KOPT-K1 (cell line): Measurements from ENCODE around the gene IQCB1.
"Not testable (repeated sequence)": the region's sequence is repeated elsewhere in the genome, so short reads cannot be mapped to it uniquely, and the experiment has no call there.

Experiments used
- H3K27ac ChIP-seq: fragments of 200-600 bp; sonication (generic); 2 replicates; pipeline ENCODE4 v1.5.1; 2016; ENCODE audit warnings: antibody characterized with exemption, mild to moderate bottlenecking, low read depth, low read length; ENCODE audit not compliant: poor library complexity, severe bottlenecking
- H3K36me3 ChIP-seq: fragments of 200-600 bp; sonication (generic); 2 replicates; pipeline ENCODE4 v1.5.1; 2017; ENCODE audit warnings: antibody characterized with exemption, mild to moderate bottlenecking, low read length, moderate library complexity; ENCODE audit not compliant: insufficient read depth
- H3K9me3 ChIP-seq: fragments of 200-600 bp; sonication (generic); 2 replicates; pipeline ENCODE4 v1.5.1; 2017; ENCODE audit warnings: antibody characterized with exemption, low read length, mild to moderate bottlenecking; ENCODE audit not compliant: insufficient read depth, poor library complexity, severe bottlenecking

The IQCB1 gene

DNA sequence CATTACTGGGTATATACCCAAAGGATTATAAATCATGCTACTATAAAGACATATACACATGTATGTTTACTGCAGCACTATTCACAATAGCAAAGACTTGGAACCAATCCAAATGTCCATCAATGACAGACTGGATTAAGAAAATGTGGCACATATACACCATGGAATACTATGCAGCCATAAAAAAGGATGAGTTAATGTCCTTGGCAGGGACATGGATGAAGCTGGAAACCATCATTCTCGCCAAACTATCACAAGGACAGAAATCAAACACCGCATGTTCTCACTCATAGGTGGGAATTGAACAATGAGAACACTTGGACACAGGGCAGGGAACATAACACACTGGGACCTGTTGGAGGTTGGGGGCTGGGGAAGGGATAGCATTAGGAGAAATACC, 91.8 kb downstream of the IQCB1 start:
- H3K9me3 ChIP-seq, H3K36me3 ChIP-seq, H3K27ac ChIP-seq: not testable (repeated sequence)

DNA sequence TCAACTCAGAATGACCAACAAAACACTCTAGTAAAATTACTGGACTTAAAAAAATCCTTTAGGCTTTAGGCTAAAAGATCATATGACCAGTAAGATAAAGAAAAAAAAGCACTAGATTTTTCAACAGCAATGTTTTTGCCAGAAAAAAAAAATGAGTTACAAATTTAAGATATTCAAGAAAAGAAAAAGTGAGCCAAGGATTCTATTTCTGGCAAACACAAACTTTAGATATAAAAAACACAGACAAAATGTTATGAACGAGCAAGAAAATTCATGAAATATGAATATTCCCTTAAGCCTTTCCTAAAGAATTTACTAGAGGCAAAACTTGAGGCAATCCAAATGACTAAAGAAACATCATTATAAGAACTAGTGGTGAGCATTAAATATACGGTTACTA, 94.0 kb downstream of the IQCB1 start:
- no peak overlapping the region for H3K27ac ChIP-seq

DNA sequence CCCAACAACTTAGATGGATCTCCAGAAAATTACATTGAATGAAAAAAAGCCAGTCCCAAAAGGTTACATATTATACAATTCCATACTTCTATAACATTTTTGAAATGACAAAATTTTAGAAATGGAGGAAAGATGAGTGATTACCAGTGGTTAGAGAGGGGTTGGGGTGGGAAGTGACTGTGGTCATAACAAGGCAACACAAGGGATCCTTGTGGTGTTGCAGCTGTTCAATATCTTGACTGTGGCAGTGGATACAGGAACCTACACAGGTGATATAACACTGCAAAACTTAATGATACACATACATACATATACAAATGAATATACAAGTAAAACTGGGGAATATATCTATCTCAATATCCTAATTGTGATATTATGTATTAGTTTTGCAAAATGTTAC, 95.0 kb downstream of the IQCB1 start:
- Histone ChIP-seq H3K36me3 (no peaks in the 10 kb centered on the region; the same call in 1 of the 2 replicates), H3K9me3 (no peaks in the 10 kb centered on the region), H3K27ac (no peak overlapping the region)

More for the DNA sequence above, 94.0 kb downstream of the IQCB1 start:
- H3K9me3 ChIP-seq = no peaks in the 10 kb centered on the region
- no peaks in the 10 kb centered on the region; the same call in 1 of the 2 replicates for H3K36me3 ChIP-seq

DNA sequence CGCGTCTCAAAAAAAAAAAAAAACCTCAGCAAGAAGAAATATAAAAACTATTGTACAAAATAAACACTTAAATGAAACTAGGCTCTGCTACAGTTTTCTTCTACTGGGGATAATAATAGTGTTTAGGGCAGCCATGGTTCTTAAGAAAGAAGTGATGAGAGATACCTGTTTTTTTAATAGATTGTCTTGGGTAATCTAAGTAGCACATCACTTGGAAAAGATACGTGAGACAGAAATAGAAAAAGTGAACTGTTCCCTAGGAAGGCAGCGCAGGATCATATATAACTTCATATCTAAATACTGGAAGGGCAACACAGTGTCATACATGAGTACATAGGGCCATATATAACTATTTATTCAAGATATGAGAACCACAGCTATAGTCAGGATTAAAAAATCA, 97.2 kb downstream of the IQCB1 start:
- Histone ChIP-seq H3K36me3 (no peaks in the 10 kb centered on the region; the same call in 1 of the 2 replicates), H3K27ac (no peak overlapping the region), H3K9me3 (no peaks in the 10 kb centered on the region)

DNA sequence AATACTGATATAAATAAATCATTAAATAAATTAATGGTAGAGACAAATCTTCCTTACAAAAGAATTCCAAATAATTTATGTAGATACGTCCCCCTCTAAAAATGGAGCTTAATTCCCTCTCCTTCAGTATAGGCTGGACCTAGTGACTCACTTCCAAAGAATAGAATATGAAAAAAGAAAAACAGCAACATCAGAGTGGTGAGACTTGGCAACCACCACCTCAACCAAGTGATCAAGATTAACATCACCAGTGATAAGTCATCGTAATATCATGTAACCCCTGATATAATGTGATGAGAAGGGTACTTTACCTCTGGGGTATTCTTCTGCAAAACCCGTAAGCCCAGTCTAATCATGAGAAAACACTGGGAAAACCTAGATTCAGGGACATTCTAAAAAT, 98.7 kb downstream of the IQCB1 start:
- H3K27ac ChIP-seq = no peak overlapping the region
- H3K36me3 ChIP-seq = no peaks in the 10 kb centered on the region
- no peaks in the 10 kb centered on the region for H3K9me3 ChIP-seq

DNA sequence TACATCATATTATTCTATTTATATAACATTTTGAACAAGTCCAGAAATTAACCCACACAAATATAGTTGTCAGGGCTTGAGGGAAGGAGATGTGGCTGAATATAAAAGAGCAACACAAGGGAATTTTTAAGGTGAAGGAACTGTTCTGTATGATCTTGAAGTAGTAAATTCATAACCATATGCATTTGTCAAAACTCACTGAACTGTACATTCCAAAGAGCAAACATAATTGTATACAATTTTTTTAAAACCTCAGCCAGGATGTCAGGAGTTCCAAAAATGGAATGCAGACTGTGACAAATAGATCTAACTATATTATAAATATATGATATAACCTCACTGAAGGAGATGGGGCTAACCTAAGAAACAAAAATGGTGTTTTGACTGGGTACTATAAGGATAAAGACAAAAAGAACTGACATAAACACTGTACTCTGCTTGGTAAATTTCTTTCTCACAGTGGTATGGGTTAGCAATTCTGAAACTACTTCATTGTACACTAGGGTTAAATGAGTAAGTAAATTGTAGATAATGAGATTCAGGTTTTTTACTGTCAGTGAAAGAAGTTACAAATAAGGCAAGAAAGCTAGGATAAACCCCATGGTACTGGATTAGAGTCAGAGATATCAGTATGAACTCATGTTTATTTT, 99.7 kb downstream of the IQCB1 start:
- Histone ChIP-seq H3K27ac (no peak overlapping the region), H3K36me3 (no peaks in the 10 kb centered on the region), H3K9me3 (no peaks in the 10 kb centered on the region)

DNA sequence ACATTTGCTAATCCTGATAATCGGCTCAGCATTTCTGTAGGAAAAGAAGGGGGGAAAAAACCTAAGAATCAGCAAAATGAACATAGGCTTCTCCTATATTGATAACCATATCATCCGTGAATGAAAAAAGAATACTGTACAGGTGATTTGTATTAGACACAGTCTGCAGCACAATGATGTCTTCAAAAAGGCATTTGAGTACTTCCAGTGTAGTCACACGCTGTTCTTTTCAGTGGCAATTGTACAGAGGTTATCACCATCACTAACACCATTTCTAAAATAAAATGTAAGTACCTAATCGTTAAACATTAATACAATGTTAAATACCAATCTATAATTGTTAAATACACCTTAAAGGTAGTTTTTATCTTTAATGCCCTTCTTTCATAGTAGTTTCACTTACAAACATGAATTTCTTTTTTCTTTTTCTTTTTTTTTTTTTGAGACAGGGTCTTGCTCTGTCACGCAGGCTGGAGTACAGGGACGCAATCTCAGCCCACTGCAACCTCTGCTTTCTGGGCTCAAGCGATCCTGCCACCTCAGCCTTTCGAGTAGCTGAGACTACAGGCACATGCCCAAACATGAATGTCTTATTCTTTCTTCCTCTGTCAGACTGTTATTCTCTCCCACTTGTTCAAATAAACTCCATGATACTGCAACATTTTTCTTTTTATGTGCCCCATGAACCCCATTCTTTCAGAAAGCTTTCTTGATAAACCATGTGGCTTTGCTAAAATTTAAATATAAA, 103.7 kb downstream of the IQCB1 start:
- Histone ChIP-seq H3K27ac (no peak overlapping the region), H3K36me3 (peaks cover 29% of the 10 kb centered on the region), H3K9me3 (no peaks in the 10 kb centered on the region)

DNA sequence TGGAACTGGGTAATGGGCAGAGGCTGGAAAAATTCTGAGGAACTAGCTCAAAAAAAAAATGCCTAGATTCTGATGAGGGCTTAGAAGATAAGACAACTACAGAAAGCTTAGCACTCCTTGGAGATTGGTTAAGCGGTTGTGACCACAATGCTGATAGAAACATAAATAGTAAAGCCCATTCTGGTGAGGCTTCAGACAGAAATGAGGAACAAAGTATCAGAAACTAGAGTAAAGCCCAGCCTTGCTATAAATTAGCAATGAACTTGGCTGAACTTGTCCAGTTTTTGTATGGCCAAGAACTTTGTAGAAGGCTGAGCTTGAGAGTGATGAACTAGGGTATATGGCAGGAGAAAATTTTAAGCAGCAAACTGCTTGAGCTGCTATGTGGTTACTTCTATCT, 110.7 kb downstream of the IQCB1 start:
- peaks cover 76% of the 10 kb centered on the region for H3K36me3 ChIP-seq
- H3K27ac ChIP-seq = no peak overlapping the region
- H3K9me3 ChIP-seq = no peaks in the 10 kb centered on the region

DNA sequence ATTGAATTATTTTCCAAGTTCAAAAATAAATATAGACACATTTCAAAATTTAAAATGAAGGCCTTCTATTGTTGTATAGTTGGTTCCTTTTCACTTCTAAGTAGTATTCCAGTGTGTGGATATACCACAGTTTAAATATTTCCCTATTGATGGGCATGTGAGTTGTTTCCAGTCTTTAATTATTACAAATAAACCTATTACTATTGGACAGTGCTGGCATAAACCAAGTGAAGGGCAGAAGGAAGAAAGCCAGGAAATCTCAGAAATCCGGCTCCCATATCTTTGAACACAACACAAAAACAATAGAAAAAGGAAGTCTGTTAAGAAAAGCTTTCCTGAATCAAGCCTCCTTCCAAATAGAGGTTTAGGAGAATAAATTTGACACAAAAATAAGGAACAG, 111.4 kb downstream of the IQCB1 start:
- Histone ChIP-seq H3K36me3 (peaks cover 70% of the 10 kb centered on the region), H3K27ac (no peak overlapping the region), H3K9me3 (no peaks in the 10 kb centered on the region)

DNA sequence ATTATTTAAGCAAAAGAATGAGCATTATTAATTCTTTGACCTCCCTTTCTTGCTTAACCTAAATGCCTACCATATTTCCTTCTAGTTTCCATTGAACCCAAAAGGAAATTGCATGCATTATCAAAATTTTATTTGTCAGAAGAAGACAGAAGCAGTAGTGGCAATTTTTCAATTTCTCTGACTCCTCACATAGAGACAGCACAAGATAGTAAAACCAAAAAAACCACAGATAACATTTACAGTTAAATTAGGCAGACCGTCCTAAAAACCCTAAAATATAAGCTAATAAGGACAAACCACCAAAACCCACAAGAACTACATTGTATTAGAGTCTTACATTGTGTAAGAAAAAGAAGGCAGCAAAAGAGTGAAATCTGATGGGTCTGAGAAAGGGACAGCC, 112.4 kb downstream of the IQCB1 start:
- Histone ChIP-seq H3K27ac (no peak overlapping the region), H3K9me3 (no peaks in the 10 kb centered on the region), H3K36me3 (peaks cover 66% of the 10 kb centered on the region)

DNA sequence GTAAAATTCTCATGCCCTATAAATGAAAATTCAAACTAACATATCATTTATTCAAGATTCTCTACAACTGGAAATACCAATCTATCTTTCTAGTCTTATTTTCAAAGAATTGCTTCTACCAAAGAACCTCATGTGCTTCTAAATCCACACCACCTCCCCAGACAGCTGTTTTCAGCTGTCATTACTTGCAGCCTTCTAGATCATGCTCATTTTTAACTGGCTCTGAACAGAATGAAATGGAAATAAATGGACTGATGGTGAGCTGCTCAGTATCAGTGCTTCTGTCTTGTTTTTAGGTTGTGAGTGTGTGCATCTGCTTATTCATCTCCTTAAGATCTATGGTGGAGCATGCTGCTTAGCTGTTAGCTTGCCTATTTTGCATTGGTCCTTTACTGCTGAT, 114.7 kb downstream of the IQCB1 start:
- H3K36me3 ChIP-seq = peaks cover 74% of the 10 kb centered on the region
- no peaks in the 10 kb centered on the region for H3K9me3 ChIP-seq
- H3K27ac ChIP-seq = no peak overlapping the region
